ENCODE data around the gene LRRFIP2.

DNA sequence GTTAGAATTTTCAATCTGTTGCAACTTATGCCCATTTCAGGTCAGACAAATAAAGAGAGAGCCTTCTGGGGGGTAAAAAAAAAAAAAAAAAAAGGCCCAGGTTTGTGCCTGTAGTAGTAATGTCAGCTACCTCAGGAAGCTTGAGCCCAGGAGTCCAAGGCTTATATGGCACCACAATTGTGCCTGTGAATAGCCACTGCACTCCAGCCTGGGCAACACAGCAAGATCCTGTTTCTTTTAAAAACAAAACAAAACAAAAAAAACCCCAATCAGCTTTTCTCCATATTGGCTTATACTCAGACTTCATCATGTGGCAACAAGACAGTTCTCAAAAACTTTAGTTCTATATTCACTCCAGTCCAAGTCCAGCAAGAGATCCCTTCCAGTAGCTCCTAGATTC is 8.4 kb upstream of the LRRFIP2 start:
- no peak for TF ChIP-seq POLR2A (IDR thresholded peaks at IDR 0.05)
- TF ChIP-seq, protein P1, sequence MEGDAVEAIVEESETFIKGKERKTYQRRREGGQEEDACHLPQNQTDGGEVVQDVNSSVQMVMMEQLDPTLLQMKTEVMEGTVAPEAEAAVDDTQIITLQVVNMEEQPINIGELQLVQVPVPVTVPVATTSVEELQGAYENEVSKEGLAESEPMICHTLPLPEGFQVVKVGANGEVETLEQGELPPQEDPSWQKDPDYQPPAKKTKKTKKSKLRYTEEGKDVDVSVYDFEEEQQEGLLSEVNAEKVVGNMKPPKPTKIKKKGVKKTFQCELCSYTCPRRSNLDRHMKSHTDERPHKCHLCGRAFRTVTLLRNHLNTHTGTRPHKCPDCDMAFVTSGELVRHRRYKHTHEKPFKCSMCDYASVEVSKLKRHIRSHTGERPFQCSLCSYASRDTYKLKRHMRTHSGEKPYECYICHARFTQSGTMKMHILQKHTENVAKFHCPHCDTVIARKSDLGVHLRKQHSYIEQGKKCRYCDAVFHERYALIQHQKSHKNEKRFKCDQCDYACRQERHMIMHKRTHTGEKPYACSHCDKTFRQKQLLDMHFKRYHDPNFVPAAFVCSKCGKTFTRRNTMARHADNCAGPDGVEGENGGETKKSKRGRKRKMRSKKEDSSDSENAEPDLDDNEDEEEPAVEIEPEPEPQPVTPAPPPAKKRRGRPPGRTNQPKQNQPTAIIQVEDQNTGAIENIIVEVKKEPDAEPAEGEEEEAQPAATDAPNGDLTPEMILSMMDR (IDR thresholded peaks at IDR 0.05): no peak
